Activated CD8-positive, alpha-beta memory T cell treated with anti-CD3 and anti-CD28 coated beads, Interleukin-2, amount 50 U/mL, for 24 hours (primary cell): ENCODE measurements around the gene PHF10.

Experiments
- DNase-seq: peaks from one replicate; pipeline ENCODE4 v3.0.0-alpha.2; 2020; ENCODE audit errors: extremely low read depth

The PHF10 gene

DNA sequence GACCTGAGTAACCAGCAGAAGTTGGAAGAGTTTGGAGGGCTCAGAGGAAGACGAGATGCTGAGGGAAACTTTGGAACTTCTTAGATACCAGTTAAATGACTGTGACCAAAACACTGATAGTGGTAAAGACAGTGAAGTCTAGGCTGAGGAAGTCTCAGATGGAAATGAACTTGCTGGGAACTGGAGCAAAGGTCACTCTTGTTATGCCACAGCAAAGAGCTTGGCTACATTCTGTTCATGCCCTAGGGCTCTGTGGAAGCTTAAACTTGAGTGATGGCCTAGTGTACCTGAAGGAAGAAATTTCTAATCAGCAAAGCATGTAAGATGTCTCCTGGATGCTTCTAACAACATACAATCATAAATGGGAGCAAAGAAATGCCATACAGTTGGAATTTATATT is 47.2 kb downstream of the PHF10 start:
- DNase-seq = no peak

DNA sequence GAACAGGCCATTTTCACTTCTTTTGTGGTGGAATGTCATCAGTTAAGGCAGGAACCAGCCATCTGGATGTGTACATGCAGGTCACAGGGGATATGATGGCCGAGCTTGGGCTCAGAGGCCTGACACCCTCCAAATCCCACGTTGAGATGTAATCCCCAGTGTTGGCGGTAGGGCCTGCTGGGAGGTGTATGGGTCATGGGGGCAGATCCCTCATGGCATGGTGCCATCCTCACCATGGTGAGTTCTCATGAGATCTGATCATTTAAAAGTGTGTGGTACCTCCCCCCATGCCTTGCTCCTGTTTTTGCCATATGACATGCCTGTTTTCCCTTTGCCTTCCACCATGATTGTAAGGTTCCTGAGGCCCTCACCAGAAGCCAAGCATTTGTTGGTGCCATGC is 49.3 kb downstream of the PHF10 start:
- DNase-seq = no peak

DNA sequence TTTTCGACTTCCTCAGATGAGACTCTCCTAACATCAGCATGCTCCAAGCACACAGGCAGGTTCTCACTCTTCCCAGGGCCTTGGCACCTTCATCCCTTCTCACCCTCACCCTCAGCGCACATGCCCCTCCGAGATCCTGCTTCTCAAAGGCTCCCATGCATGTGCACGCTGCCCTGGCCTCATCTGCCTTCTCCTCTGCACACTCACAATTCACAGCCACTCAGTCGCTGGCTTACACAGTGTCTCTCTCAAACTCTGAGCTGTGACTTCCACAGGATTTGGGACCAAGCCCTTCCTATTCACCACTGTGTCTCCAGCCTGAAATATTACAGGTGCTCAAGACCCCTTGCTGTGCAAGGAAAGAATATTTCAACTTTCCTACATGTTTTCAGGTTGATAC is 52.7 kb downstream of the PHF10 start:
- no peak for DNase-seq

DNA sequence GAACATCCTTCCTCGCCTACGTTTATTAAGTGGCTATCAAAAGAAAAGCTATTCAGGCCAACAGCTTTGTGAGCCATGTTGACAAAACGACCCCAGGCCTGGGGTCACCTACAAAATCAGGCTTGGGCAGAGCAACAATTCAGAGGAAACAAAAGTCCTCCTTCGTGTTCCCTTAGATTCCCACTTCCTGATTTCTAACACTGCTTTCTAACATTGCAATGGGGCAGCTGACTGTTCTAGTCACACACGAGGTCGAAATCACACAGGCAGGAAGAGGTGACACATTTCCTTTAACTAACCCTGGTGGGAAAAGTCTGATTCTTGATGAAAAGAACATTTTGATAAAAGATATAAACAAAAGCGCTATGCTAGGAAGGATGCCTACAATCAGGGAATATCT is 54.4 kb downstream of the PHF10 start:
- no peak for DNase-seq

DNA sequence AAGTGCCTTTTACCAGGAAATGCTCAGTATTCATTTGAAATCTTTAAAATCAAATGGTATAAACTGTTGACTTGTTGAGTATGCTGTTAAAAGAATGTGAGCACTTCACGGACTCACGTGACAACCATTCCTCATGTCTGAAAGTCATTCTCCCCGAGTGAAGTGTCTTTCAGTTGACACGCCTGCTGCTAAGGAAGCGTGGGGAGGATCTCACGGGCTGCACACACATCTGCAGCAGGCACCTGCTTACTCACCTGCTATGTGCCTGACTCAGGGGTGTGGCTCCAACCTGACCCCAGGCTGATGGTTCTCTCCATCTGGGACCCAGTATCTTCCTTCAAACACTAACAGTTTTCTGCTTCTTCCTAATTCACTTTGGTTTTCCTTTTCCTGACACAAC is 55.2 kb downstream of the PHF10 start:
- DNase-seq = no peak

DNA sequence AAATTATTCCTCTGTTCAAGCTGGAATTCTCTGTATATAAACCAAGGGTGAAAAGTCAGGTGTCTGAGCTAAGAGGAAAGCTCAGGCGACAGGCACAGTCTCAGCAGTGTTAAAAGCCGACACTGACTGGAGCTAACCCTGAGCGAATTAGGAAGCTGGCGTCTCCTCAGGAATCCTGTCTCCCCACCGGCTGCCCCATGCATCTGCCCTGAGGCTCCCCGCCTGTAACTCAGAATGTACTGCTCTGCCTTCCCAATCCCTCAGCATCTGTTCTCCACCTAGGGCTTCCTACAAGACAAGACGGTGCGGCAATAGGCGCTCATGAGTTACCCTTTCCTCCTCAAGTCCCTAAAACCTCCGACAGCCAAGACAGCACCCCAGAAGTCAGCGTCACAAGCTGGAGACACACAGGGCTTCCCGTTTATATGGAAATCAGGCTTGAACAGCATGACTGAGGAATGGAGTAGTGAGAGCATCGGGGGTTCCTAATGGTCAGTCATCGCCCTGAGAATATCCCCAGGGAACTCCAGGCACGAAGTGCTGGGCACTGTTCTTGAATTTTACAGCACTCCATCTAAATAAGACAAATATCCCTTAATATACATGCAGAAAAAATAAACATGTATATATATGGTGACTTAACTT is 56.0 kb downstream of the PHF10 start:
- DNase-seq = no peak

DNA sequence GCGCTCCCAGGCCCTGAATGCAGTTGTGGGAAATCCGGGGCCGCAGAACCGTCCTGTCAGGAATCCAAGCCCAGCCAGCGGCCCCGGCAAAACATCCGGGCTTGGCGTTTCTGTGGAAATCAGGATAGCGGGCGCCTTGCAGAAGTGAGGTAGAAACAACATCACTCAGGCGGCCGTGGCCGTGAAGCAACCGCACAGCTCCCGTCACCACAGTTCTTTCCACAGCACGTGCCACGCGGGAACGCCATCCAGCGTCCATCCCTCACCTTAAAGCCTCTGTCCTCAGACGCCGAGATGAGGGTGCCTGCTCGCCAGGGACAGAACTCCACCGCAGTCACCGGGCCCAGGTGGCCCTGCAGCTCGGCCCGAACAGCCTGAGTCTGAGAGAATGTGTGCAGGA is 56.6 kb downstream of the PHF10 start:
- no peak for DNase-seq

DNA sequence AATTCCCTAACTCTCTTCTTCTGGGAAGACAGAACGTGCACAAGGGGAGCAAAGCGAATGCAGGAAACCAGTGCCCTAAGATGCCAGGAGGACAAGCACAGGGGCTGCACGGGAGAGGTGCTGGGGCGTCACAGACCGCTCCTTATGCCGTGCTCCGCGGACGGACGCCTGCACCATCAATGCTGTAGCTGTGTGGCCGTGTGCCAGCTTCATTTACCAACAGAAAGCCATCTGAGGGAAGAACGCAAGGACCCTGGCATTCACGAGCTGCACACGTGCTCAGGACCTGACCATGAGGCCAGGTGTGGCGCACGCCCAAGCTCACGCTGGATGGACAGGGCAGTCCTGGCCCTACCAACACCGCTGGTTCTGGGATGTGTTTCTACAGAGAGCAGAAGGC is 57.9 kb downstream of the PHF10 start:
- DNase-seq = no peak

DNA sequence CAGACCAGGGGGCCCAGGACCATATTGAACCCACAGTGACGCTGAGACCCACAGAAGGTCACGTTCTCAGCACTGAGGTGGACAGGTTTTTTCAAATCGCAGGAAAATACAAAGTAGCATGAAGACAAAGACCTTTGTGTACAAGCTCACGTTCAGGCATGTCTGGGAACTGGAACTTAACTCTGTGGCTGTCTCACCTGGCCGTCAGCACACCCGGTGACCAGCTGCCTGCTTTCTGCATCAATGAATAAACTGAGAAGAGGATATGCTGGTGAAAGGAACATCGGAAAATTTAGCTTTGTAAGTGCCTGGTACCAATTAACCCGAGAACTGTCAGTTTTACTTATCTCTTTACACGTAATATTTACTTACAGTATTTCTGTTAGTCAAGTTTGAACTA is 59.0 kb downstream of the PHF10 start:
- no peak for DNase-seq

DNA sequence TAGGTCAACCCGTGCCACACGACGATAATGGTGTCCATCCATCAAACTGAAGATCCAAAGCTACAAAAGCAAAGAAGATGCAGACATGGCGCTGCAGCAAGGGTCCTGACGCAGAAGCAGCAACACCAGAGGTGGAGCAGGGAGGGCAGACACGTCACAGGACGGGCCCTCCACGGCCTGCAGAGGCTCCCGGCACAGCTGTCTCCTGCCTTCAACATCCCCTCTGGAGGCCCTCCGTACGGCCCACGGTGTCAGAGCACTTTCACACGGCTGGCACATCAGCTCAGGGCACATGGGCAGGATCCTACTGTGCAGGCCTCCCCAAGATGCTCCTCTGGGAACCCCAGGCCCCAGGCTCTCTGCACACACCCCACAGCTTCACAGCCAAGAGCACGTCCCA is 60.1 kb downstream of the PHF10 start:
- DNase-seq = no peak

DNA sequence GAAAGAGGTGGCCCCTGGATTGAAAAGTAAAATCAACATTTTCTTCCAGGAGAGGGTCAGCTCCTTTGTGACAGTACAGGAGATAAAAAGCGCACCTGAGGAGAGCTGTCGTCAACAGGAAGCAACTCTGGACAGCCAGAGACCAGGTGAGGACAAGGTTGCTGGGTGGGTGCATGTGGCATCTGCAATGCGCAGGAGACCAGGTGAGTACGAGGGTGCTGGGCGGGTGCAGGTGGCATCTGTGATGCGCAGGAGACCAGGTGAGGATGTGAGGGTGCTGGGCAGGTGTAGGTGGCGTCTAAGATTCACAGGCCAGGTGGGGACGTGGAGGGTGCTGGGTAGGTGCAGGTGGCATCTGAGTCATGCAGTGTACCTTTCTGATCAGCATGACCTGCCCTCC is 60.8 kb downstream of the PHF10 start:
- DNase-seq = no peak

DNA sequence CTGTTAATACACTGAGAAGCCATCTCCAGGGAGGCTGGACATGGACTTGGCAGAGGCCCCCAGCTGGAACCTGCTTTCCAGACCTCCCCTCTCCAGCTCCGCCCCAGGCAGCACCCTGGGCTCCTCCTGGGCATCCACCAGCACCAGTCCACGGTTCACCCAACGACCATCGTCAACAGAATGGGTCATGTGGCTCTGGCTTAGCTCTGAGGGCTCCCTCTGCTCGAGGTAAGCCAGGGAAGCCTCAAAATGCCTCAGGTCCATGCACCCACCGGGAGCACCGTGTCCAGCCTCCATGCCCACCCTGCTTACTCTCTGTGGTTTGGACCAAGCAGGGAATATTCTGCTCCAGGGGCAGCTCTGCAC is 62.9 kb downstream of the PHF10 start:
- DNase-seq = no peak

DNA sequence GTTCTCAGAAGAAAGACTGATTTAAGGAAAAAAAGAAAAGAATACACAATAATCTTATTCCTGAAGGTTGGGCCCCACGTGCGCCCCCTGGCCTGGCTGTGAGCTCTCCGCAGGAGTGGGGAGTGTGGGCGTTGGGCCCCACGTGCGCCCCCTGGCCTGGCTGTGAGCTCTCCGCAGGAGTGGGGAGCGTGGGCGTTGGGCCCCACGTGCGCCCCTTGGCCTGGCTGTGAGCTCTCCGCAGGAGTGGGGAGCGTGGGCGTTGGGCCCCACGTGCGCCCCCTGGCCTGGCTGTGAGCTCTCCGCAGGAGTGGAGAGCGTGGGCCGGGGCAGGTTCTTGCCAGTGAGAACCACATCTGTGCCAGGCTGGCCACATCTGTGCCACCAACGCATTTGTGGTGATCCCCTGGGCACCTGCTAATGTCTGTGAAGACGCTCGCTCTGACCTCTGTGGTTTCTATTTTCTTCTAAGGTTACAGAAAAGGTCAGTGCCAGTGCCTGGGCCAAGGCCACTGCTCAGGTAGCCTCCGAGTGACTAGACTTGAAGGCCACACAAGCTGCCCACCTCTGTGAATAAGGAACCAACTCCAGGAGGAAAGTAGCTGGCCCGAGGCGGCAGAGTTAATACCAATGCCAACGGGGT is 63.4 kb downstream of the PHF10 start:
- DNase-seq = no peak

DNA sequence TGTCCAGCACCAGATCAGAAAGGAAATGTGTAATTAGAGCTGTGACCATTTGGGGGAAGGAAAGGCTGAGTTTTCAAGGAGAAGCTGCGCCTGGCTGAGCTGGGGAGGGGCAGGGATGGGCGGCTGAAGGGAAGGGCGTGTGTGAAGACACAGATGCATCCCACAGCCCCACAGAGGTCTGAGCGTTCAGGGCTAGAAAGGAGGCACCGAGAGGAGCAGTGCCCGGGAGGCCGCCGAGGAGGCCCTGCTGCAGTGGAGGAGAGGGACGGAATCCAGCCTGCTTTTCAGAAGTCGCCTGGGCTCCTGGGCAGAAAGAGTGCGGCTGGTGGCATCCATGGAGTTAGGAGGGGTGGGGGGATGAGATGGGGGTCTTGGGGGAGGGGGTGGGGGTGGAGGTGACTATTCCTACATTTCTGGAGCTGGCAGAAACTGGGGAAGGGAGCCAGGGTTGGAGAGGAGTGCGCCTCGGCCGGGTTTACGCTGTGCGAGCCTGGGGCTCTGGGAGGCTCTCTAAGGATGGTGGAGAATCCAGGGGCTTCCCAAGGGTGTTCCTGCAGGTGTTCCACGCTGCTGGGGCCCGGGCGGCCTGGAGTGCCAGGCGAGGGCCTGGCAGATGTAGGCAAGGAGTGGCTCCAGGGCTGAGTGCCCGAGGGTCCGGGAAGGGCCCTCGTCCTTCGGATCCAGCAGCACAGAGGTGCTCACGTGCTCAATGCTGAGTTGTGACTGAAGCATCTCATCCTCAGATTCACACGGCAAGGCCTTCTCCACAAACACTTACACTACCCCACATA is 64.3 kb downstream of the PHF10 start:
- no peak for DNase-seq

DNA sequence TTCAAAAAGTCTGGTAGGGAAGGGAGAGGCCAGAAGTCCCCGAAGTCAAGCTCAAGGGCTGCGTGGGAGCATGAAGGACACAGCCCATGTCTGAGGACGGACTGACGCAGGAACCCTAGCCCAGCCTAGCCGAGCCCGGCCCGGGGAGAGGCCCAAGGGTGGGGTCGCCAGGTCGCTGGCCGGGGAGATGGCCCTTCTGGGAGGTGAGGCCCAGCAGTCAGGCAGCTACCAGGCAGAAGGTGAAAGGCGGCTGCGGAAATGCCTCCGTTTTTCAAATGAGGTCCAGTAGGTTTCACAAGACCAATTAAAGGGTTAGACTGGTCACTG is 67.1 kb downstream of the PHF10 start:
- no peak for DNase-seq

DNA sequence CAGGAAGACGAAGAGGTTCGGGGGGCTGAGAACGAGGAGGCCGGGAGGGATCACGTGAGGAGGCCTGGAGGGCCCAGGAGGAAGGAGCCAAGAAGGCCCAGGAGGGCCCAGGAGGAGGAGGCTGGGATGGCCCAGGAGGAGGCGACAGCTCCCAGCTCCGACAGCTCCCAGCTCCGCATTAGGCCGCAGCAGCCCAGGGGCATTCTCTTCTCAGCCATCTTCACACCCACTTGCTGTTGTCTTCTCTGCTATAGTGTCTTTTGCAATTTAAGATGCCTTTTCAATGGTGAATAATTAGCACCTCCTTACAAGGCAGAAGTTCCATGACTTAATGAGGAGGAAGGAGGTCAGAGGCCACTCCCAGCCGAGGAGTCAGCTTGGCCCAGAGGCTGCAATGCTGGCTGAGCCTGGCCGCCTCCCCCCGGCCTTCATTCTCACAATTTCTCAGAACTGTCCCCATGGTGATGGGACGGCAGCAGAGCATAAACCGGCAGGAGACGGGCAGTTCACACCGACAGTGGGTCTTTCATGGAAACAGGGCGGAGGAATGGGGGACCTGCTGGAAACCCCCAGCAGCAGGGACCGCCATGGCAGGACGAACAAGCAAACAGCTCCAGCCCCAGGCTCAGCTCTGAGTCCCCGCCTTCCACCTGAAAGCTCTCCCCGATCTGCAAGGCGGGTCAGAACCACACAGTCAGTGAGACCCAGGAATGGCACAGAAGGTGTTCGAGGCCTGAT is 67.6 kb downstream of the PHF10 start:
- DNase-seq = no peak

DNA sequence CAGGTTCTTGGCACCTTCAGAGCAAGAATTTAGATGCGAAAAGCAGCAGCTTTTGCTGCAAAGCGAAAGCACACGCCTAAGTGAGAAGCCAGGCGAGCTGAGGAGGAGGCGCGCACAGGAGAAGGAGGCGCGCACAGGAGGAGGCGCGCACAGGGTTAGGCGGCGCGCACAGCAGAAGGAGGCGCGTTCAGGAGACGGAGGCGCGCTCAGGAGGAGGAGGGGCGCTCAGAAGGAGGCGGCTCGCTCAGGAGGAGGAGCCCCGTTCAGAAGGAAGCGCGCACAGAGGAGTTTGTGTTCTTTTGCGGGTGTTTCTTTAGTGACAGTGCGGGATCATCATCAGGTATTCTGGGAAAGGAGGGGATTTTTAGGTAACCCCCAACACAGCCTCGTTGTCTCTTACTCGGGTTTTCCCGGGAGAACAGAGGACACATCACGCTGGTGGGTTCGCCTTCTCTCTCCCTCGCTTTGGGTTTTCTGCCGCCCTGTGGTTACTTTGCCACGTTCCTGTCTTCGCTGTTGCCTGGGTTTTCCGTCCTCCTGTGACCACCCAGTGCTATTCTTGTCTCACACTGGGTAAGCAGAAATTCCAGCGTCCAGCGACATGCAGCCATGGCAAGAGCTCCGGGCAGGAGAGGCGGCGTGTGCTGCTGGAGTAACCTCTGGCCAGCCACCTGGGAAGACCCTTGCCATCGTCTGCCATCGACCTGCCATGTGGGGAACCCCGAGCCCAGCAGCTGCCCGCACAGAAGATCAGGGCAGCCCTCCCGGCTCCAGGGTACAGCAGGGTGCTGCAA is 69.5 kb downstream of the PHF10 start:
- no peak for DNase-seq
